Small intestine (tissue), 16 donors: ENCODE measurements around the gene GFPT1. TPM values are rescaled to one million over a fixed set of nuclear protein-coding genes. Genes with fewer than 3 reads are reported as not detected.

Experiments used
- DNase-seq, 2 donors: peaks; one replicate each; pipeline versions ENCODE4 v3.0.0 to v3.0.0-alpha.2; 2013
- FAIRE-seq: peaks from 2 replicates; lab custom pipeline; 2012; peaks lifted over from hg19 to GRCh38; lab: Jason Lieb, UNC
- H3K27ac ChIP-seq, 3 donors: one replicate each; pipeline ENCODE4 v1.5.1; 2013; ENCODE audit warnings: low read length in 2 of 3, mild to moderate bottlenecking in 2 of 3, control low read depth in 1 of 3, inconsistent platforms in 1 of 3, low read depth in 1 of 3, moderate library complexity in 1 of 3
- H3K27me3 ChIP-seq, 3 donors: one replicate each; pipeline ENCODE4 v1.6.1; 2013; ENCODE audit warnings: low read length in 3 of 3, inconsistent platforms in 1 of 3; ENCODE audit not compliant: control insufficient read depth in 3 of 3, insufficient read depth in 3 of 3
- H3K36me3 ChIP-seq, 3 donors: one replicate each; pipeline ENCODE4 v1.6.1; 2013; ENCODE audit warnings: low read length in 3 of 3, inconsistent platforms in 1 of 3, low read depth in 1 of 3, mild to moderate bottlenecking in 1 of 3, moderate library complexity in 1 of 3; ENCODE audit not compliant: control insufficient read depth in 3 of 3, insufficient read depth in 2 of 3
- H3K4me1 ChIP-seq, 3 donors: one replicate each; pipeline ENCODE4 v1.6.1; 2013; ENCODE audit warnings: low read length in 2 of 3, inconsistent platforms in 1 of 3, low read depth in 1 of 3, mild to moderate bottlenecking in 1 of 3, moderate library complexity in 1 of 3; ENCODE audit not compliant: control insufficient read depth in 3 of 3, insufficient read depth in 2 of 3
- H3K4me3 ChIP-seq, 3 donors: one replicate each; pipeline ENCODE4 v1.5.1; 2013; ENCODE audit warnings: low read length in 3 of 3, control low read depth in 1 of 3, inconsistent platforms in 1 of 3, low read depth in 1 of 3, mild to moderate bottlenecking in 1 of 3, moderate library complexity in 1 of 3
- H3K9me3 ChIP-seq, 2 donors: one replicate each; pipeline ENCODE4 v1.6.1; 2013; ENCODE audit warnings: low read depth in 1 of 2, low read length in 1 of 2; ENCODE audit not compliant: control insufficient read depth in 2 of 2, insufficient read depth in 1 of 2
- whole genome bisulfite sequencing, 3 donors: extraction: QIAGEN DNeasy Blood & Tissue Kit; methylation state at CpG; one replicate each; pipeline ENCODE4 v1.1.7; 2013; 5-methylcytosine and 5-hydroxymethylcytosine counted together
- long read RNA-seq, 10 donors: transcript quantifications; one replicate each; lab custom pipeline, GENCODE V29; 2026
- polyA plus RNA-seq, 4 donors: library from polyadenylated mRNA; stranded (reverse) in 3 of 4; unstranded in 1 of 4; fragments of 200-250 nt in 3 of 4; fragments of 120-200 nt in 1 of 4; gene quantifications; one replicate each; pipeline versions ENCODE4 v1.2.1 to v1.2.3, GENCODE V29; 2013
- donor health status: healthy with polysubstance abuse.
- donor health status: control.
- donor health status: control.
- donor health status: Bipolar disorder and iron deficiency.
- donor health status: healthy.

The GFPT1 gene
- polyA plus RNA-seq: 10 to 100 TPM; 15.9 to 55.4 (median 27.0) TPM
- long read RNA-seq, donor 1: 0 reads
- long read RNA-seq, donor 2, full-length matches to known transcripts: 6 of 12 reads
- long read RNA-seq, donor 2, partial matches to known transcripts: 6 of 12 reads
- long read RNA-seq, donor 2, other reads (novel, unspliced or antisense): 0 of 12 reads
- long read RNA-seq, donor 3, full-length matches to known transcripts: 2 of 14 reads
- long read RNA-seq, donor 3, partial matches to known transcripts: 12 of 14 reads
- long read RNA-seq, donor 3, other reads (novel, unspliced or antisense): 0 of 14 reads
- long read RNA-seq, donor 4: 0 reads
- long read RNA-seq, donor 5, partial matches to known transcripts: 5 of 5 reads
- long read RNA-seq, donor 5, other reads (novel, unspliced or antisense): 0 of 5 reads
- long read RNA-seq, donor 6, full-length matches to known transcripts: 13 of 13 reads
- long read RNA-seq, donor 6, partial matches to known transcripts: 0 of 13 reads
- long read RNA-seq, donor 6, other reads (novel, unspliced or antisense): 0 of 13 reads
- long read RNA-seq, donor 7: 0 reads
- long read RNA-seq, donor 8, full-length matches to known transcripts: 2 of 2 reads
- long read RNA-seq, donor 8, partial matches to known transcripts: 0 of 2 reads
- long read RNA-seq, donor 8, other reads (novel, unspliced or antisense): 0 of 2 reads
- long read RNA-seq, donor 9, full-length matches to known transcripts: 2 of 2 reads
- long read RNA-seq, donor 9, partial matches to known transcripts: 0 of 2 reads
- long read RNA-seq, donor 9, other reads (novel, unspliced or antisense): 0 of 2 reads
- long read RNA-seq, donor 10, full-length matches to known transcripts: 15 of 20 reads
- long read RNA-seq, donor 10, partial matches to known transcripts: 5 of 20 reads
- long read RNA-seq, donor 10, other reads (novel, unspliced or antisense): 0 of 20 reads

DNA sequence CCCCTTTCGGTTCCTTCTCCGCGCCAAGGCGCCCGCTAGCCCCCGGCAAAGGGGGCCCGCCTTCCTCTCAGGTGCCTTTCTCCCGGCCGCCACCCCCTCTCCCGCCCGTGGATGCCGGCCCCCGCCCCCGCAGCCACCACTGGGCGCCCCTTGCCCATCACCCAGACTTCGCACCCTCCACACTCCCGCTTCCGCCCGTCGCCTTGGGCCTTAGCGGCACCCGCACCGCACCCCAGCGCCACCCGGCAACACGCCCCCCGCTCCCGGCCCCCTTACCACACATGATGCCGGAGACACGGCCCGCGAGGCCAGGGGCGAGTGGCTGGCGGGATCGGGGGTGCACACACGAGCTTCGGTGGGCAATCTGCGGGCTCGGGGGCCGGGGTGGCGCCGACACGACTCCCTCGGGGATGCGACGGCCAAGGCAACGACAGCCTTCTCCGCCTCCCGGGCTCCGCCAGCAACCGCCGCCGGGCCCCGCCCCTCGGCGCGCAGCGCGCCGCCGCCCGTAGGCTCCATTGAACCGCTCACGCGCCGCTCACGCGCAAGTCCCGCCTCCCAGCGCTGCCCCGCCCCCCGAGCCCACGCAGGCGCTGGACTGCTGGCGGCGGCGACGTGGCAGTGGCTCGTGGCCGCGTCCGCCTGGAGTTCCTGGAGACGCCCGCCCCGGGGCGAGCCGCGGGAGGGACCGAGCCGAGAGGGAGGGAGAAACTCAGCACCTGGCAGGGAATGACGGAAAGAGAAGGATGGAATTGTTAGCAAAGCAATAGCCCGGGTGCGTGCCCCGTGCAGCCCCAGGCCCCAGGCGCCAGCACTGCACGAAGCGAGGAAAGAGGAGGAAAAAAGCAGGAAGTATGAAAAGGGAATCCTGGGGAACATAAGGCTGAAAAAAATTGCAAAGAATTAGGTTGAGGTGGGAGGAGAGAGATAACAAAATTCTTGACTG lies at the start of gene GFPT1:
Gene GFPT1, minus strand, starts transcription at position 439 of the 946 bp plus-strand sequence. Its CDS starts 156 bp downstream, at position 283.
- no peaks in the 10 kb centered on the region for H3K9me3 ChIP-seq
- WGBS, 3 donors: 0 to 1% (median 1%) methylated on average over 77 to 97 of the region's 97 CpGs
- H3K27ac ChIP-seq: peak within 1 kb of the TSS; percentile 84 to 97 (median 97)
- H3K36me3 ChIP-seq: peaks cover 0 to under 1% (median 0%) of the 10 kb centered on the region in 3 donors
- FAIRE-seq (no peak), DNase-seq (peak; percentile 95 to 99)
- no peaks in the 10 kb centered on the region for H3K27me3 ChIP-seq
- peak within 1 kb of the TSS; percentile 77 to 97 (median 93) for H3K4me3 ChIP-seq
- H3K4me1 ChIP-seq: peaks cover 0 to 22% (median 3%) of the 10 kb centered on the region in 3 donors

DNA sequence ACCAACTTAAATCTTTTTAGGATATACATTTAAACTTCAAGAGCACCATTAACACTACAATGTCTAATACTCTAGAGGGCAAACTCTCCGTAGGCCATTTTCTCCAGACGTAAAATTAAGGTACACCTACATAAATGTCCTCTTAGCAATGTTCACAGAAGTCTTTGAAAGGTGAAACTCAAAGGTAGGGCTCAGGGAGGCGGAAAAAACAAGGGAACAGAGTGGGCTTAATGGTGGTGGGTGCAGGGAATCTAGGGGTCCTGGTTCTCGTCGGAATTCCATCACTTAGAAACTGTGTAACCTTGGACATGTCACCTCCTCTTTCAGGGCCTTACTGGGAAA lies 49.5 kb upstream of the GFPT1 start:
- 5 to 8% (median 6%) methylated on average over 5 of the region's 5 CpGs for WGBS, 3 donors
- H3K27ac ChIP-seq: peak overlapping the region; percentile 93 to 99 (median 98)
- DNase-seq (no peak), FAIRE-seq (no peak)
- peaks cover 0 to 13% (median 9%) of the 10 kb centered on the region in 3 donors for H3K4me1 ChIP-seq
- no peaks in the 10 kb centered on the region for H3K27me3 ChIP-seq
- H3K9me3 ChIP-seq: no peaks in the 10 kb centered on the region
- H3K4me3 ChIP-seq: peak overlapping the region; percentile 80 to 89 (median 83)
- H3K36me3 ChIP-seq: peaks cover 0 to 5% (median 0%) of the 10 kb centered on the region in 3 donors

DNA sequence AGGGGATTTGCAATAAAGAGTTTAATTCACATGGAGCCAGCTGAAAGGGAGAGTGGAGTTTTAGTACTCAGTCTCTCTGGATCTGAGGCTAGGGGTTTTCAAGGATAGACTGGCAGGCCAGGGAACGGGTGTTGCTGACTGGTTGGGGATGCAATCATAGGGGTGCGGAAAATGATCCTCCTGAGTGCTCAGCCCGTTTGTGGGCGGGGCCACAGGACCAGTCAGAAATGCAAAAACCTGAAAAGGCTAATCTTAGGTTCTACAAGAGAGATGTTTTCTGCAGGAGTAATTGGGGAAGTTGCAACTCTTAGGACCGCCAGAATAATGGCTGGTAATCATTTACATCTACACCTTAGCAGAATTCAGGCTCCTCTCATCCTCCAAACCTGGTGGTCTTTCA lies 47.7 kb upstream of the GFPT1 start:
- Histone ChIP-seq H3K36me3 (peaks cover 2 to 17% (median 4%) of the 10 kb centered on the region in 3 donors), H3K4me3 (no peak overlapping the region), H3K9me3 (no peaks in the 10 kb centered on the region), H3K27ac (no peak overlapping the region), H3K27me3 (no peaks in the 10 kb centered on the region), H3K4me1 (peaks cover 0 to 13% (median 9%) of the 10 kb centered on the region in 3 donors)
- WGBS, 3 donors: 79 to 86% (median 81%) methylated on average over 5 of the region's 5 CpGs
- FAIRE-seq: no peak
- DNase-seq: no peak

DNA sequence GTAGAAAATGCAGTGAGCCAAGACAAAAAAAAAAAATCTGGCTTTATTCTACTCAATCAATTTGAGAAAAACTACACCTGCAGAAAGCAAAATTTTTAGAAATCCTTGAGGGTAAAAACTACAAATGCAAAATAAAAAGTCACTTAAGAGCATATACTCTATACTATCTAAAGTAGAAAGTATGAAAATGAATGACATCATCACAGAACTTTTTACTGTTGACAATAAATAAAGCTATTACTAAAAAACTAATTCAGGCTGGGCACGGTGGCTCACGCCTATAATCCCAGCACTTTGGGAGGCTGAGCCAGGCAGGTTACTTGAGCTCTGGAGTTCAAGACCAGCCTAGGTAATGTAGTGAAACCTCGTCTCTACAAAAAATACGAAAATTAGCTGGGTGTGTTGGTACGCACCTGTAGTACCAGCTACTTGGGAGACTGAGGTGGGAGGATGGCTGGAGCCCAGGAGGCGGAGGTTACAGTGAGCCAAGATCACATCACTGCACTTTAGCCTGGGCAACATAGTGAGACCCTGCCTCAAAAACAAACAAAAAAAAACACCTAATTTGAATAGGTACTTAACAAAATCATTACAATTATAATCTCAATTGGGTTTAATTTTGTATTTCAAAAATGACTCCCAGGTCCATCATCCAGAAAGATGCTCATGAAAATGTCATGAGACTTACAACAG lies 42.6 kb upstream of the GFPT1 start:
- no peak overlapping the region for H3K27ac ChIP-seq
- no peak for DNase-seq
- H3K36me3 ChIP-seq: peaks cover 2 to 56% (median 6%) of the 10 kb centered on the region in 3 donors
- H3K9me3 ChIP-seq: no peaks in the 10 kb centered on the region
- no peaks in the 10 kb centered on the region for H3K4me1 ChIP-seq
- H3K27me3 ChIP-seq: no peaks in the 10 kb centered on the region
- WGBS, 3 donors: 89 to 90% (median 89%) methylated on average over 6 of the region's 6 CpGs
- no peak for FAIRE-seq
- no peak overlapping the region for H3K4me3 ChIP-seq

DNA sequence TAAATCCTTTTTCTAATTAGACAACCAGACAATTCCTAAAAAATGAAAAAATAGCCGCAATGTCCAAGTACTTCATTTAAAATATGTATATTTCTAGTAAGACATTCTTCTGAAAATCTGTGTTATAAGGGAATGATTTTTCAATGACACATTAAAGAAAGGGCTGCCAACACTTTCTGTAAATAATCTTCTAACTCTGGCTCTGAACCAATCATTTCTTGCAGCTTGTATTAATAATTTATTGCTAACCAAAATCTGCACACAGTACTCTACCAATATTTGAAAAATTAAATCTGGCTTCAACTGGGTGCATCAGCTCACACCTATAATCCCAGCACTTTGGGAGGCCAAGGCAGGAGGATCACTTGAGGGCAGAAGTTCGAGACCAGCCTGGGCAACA lies 42.0 kb upstream of the GFPT1 start:
- H3K9me3 ChIP-seq: no peaks in the 10 kb centered on the region
- H3K4me1 ChIP-seq: no peaks in the 10 kb centered on the region
- DNase-seq: no peak
- H3K27ac ChIP-seq: no peak overlapping the region
- 76 to 88% (median 85%) methylated on average over 2 of the region's 2 CpGs for WGBS, 3 donors
- H3K27me3 ChIP-seq: no peaks in the 10 kb centered on the region
- H3K4me3 ChIP-seq: no peak overlapping the region
- H3K36me3 ChIP-seq: peaks cover 2 to 59% (median 6%) of the 10 kb centered on the region in 3 donors
- no peak for FAIRE-seq

DNA sequence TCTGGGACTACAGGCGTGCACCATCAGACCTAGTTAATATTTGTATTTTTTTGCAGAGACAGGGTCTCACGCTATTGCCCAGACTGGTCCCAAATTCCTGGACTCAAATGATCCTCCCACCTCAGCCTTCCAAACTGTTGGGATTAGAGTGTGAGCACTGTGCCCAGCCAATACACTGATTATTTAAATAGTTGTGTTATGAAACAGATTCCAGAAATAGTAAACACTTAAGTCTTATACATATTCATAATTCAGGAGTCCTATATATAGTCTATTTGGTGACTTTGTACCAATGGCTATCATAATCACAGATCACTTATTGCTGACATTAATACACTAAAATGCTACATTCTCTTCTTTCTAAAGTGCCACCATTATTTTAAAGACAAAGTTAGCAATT lies 37.4 kb upstream of the GFPT1 start:
- no peak overlapping the region for H3K27ac ChIP-seq
- no peak for FAIRE-seq
- peaks cover 2 to 57% (median 2%) of the 10 kb centered on the region in 3 donors for H3K36me3 ChIP-seq
- H3K4me1 ChIP-seq: no peaks in the 10 kb centered on the region
- DNase-seq: no peak
- no peaks in the 10 kb centered on the region for H3K27me3 ChIP-seq
- WGBS, 3 donors: 93 to 96% (median 95%) methylated on average over 2 of the region's 2 CpGs
- no peak overlapping the region for H3K4me3 ChIP-seq
- H3K9me3 ChIP-seq: no peaks in the 10 kb centered on the region

DNA sequence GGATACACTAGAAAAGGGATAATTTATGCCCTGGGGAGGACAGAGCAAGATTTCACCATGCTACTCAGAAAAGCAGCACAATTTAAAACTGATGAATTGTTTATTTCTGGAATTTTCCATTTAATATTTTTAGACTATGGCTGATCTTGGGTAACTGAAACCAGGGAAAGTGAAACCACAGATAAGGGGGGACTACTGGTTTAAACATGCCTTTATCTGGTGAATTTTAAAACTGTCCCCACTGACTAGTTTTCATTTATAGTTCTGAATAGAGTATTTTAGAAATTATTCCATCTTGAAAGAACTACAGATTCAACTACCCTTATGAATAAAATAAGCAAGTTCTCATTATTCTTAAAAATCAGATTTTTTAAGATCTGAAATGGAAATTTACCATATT lies 35.2 kb upstream of the GFPT1 start:
- no peak overlapping the region for H3K27ac ChIP-seq
- no peak for DNase-seq
- H3K36me3 ChIP-seq: peaks cover 0 to 61% (median 2%) of the 10 kb centered on the region in 3 donors
- H3K4me1 ChIP-seq: no peaks in the 10 kb centered on the region
- H3K27me3 ChIP-seq: no peaks in the 10 kb centered on the region
- no peak overlapping the region for H3K4me3 ChIP-seq
- FAIRE-seq: no peak
- H3K9me3 ChIP-seq: peaks cover 0 to 3% of the 10 kb centered on the region in 2 donors
